ENCODE data around the gene PKD1L1. TPM values are rescaled to one million over a fixed set of nuclear protein-coding genes. Genes with fewer than 3 reads are reported as not detected.

PKD1L1 gene
- polyA plus RNA-seq, 2 of the 4 experiments (the other 2 are of a cell fraction) = 0.21 TPM

- H3K4me3 ChIP-seq = no peak overlapping the region
- H3K4me2 ChIP-seq = no peak overlapping the region
- ATAC-seq (no peak), FAIRE-seq (no peak), DNase-seq (ENCODE audit: low read depth in 1 of 2, low spot score in 1 of 2) (no peak)
- H3K9me3 ChIP-seq = no peaks in the 10 kb centered on the region
- TF ChIP-seq HOXA7 (CRISPR knock-in tag; IDR thresholded peaks at IDR 0.05) = no peak
- TF ChIP-seq RARB (CRISPR knock-in tag; IDR thresholded peaks at IDR 0.05) = no peak
- TF ChIP-seq, protein P1, sequence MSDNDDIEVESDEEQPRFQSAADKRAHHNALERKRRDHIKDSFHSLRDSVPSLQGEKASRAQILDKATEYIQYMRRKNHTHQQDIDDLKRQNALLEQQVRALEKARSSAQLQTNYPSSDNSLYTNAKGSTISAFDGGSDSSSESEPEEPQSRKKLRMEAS (IDR thresholded peaks at IDR 0.05) = no peak
- TF ChIP-seq MAFK (IDR thresholded peaks at IDR 0.05; ENCODE audit: partially characterized antibody) = no peak
- no peak for TF ChIP-seq CTCF (IDR thresholded peaks at IDR 0.05)
- no peak for TF ChIP-seq RFX5 (IDR thresholded peaks at IDR 0.05)
- TF ChIP-seq RNF2 (IDR thresholded peaks at IDR 0.05; ENCODE audit: borderline replicate concordance, low read depth) = no peak
- no peak for TF ChIP-seq HES2 (IDR thresholded peaks at IDR 0.05)
- CTCF ChIA-PET = no interaction called here
- 51% methylated on average over 4 of the region's 4 CpGs for WGBS (ENCODE audit: missing lambda C conversion rate)
- peaks cover 8% of the 10 kb centered on the region; the same call in 2 of the 3 replicates for H3K4me1 ChIP-seq
- H3K27ac ChIP-seq = no peak overlapping the region
- POLR2A ChIA-PET = no interaction called here
Observed at GRCh38 chr7:47878662-47879061, 69.6 kb downstream of the PKD1L1 start.

DNA sequence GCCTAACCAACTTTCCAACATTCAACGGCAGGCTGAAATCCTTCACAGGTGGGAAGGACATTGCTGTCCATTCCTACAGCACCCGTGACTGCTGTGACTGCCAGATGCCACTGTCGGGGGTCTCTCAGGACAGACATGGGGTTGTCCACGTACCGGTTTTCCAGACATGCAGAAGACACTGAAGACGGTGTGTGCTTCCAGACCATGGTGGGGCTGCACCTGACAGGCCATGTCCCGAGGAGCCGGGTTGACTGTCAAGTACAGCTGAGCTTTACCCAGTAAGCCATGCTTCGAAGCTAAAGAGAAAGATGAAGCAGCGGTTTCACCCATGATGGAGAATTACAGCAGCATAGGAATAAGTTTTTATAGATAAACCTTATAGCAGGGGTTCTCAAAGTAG, 70.9 kb downstream of the PKD1L1 start:
- Histone ChIP-seq H3K9me3 (no peaks in the 10 kb centered on the region), H3K4me3 (no peak overlapping the region), H3K4me2 (no peak overlapping the region), H3K27ac (no peak overlapping the region), H3K4me1 (peaks cover 10% of the 10 kb centered on the region; the same call in 2 of the 3 replicates)
- ChIA-PET CTCF (no interaction called here), POLR2A (no interaction called here)
- TF ChIP-seq ZFP36 (IDR thresholded peaks at IDR 0.05; ENCODE audit: borderline replicate concordance, partially characterized antibody) (no peak), CHD2 (IDR thresholded peaks at IDR 0.05; ENCODE audit: low read length, partially characterized antibody) (no peak), MAZ (IDR thresholded peaks at IDR 0.05; ENCODE audit: borderline replicate concordance, low read depth, low read length) (no peak)
- TF ChIP-seq, protein P1 (IDR thresholded peaks at IDR 0.05) = no peak
- DNase-seq (ENCODE audit: low read depth in 1 of 2, low spot score in 1 of 2) = no peak
- no peak for ATAC-seq
- no peak for FAIRE-seq
- WGBS (ENCODE audit: missing lambda C conversion rate) = 88% methylated on average over 10 of the region's 10 CpGs

- H3K4me3 ChIP-seq = no peak overlapping the region
- H3K4me1 ChIP-seq = peaks cover 10% of the 10 kb centered on the region; the same call in 2 of the 3 replicates
- POLR2A ChIA-PET = no interaction called here
- H3K4me2 ChIP-seq = no peak overlapping the region
- no peaks in the 10 kb centered on the region for H3K9me3 ChIP-seq
- no peak for DNase-seq (ENCODE audit: low read depth in 1 of 2, low spot score in 1 of 2)
- TF ChIP-seq KDM1A (IDR thresholded peaks at IDR 0.05; ENCODE audit: low read depth) (no peak), PBX3 (IDR thresholded peaks at IDR 0.05) (no peak), EHF (CRISPR knock-in tag; IDR thresholded peaks at IDR 0.05) (no peak), BHLHE40 (IDR thresholded peaks at IDR 0.05; ENCODE audit: low read depth, low read length) (no peak), JUNB (IDR thresholded peaks at IDR 0.05) (no peak), NFE2L2 (conservative IDR thresholded peaks at IDR 0.05; ENCODE audit: low read length) (no peak)
- TF ChIP-seq, protein P2, sequence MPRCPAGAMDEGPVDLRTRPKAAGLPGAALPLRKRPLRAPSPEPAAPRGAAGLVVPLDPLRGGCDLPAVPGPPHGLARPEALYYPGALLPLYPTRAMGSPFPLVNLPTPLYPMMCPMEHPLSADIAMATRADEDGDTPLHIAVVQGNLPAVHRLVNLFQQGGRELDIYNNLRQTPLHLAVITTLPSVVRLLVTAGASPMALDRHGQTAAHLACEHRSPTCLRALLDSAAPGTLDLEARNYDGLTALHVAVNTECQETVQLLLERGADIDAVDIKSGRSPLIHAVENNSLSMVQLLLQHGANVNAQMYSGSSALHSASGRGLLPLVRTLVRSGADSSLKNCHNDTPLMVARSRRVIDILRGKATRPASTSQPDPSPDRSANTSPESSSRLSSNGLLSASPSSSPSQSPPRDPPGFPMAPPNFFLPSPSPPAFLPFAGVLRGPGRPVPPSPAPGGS (IDR thresholded peaks at IDR 0.05) = no peak
- TF ChIP-seq, protein P3, sequence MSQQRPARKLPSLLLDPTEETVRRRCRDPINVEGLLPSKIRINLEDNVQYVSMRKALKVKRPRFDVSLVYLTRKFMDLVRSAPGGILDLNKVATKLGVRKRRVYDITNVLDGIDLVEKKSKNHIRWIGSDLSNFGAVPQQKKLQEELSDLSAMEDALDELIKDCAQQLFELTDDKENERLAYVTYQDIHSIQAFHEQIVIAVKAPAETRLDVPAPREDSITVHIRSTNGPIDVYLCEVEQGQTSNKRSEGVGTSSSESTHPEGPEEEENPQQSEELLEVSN (IDR thresholded peaks at IDR 0.05; ENCODE audit: borderline replicate concordance, low read depth) = no peak
- TF ChIP-seq, protein P4, sequence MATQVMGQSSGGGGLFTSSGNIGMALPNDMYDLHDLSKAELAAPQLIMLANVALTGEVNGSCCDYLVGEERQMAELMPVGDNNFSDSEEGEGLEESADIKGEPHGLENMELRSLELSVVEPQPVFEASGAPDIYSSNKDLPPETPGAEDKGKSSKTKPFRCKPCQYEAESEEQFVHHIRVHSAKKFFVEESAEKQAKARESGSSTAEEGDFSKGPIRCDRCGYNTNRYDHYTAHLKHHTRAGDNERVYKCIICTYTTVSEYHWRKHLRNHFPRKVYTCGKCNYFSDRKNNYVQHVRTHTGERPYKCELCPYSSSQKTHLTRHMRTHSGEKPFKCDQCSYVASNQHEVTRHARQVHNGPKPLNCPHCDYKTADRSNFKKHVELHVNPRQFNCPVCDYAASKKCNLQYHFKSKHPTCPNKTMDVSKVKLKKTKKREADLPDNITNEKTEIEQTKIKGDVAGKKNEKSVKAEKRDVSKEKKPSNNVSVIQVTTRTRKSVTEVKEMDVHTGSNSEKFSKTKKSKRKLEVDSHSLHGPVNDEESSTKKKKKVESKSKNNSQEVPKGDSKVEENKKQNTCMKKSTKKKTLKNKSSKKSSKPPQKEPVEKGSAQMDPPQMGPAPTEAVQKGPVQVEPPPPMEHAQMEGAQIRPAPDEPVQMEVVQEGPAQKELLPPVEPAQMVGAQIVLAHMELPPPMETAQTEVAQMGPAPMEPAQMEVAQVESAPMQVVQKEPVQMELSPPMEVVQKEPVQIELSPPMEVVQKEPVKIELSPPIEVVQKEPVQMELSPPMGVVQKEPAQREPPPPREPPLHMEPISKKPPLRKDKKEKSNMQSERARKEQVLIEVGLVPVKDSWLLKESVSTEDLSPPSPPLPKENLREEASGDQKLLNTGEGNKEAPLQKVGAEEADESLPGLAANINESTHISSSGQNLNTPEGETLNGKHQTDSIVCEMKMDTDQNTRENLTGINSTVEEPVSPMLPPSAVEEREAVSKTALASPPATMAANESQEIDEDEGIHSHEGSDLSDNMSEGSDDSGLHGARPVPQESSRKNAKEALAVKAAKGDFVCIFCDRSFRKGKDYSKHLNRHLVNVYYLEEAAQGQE (IDR thresholded peaks at IDR 0.05) = no peak
- H3K27ac ChIP-seq = no peak overlapping the region
- CTCF ChIA-PET = no interaction called here
- no peak for FAIRE-seq
- 72% methylated on average over 2 of the region's 2 CpGs for WGBS (ENCODE audit: missing lambda C conversion rate)
- no peak for ATAC-seq
Observed at GRCh38 chr7:47875998-47876744, 72.1 kb downstream of the PKD1L1 start.
